ENCODE measurements around the gene UNCX. TPM values are rescaled to one million over a fixed set of nuclear protein-coding genes. Genes with fewer than 3 reads are reported as not detected.

Gene UNCX
- total RNA-seq, 2 experiments from 2014 or later, result not detected

GRCh38 chr7:1246871-1247526 is 14.3 kb downstream of the UNCX start:
- POLR2A ChIA-PET, result no interaction called here

DNA sequence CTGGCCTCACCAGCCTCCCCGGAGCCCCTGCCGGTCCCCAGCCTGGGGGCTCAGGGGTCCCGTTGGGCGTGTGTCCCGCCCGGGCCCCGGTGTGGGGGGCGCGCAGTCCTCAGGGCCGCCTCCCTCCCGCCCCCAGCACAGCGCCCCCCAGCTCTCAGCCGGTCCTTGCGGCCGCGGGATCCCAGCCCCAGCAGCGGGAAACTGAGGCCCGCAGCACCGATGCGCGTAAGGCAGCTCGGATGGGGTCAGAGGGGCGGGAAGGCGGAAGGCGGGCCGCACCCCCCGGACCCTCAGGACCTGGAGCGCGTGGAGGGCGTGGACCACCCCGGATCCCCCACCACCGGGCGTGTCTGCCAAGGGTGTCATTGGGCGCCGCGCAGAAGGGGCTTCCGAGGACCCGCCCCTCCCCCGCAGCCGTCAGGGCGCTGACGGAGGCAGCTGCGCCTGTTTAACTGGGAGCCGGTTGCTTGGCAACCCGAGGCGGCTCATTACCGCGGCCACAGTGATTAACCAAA is 14.9 kb downstream of the UNCX start:
- peaks cover 62 to 94% of the 10 kb centered on the region in 2 experiments for H3K27me3 ChIP-seq (ENCODE audit: control insufficient read depth in 1 of 2, insufficient read depth in 2 of 2, low read length in 2 of 2)
- peak; percentile 18 for ATAC-seq (ENCODE audit: poor library complexity)

More at GRCh38 chr7:1246871-1247526, 14.3 kb downstream of the UNCX start:
- H3K4me3 ChIP-seq (ENCODE audit: low read length), result no peak overlapping the region
- TF ChIP-seq CTCF (IDR thresholded peaks at IDR 0.05), result no peak
- CTCF ChIA-PET, result no interaction called here
- intact Hi-C loops (cut with DNase I, micrococcal nuclease), result no loop called here
- no peaks in the 10 kb centered on the region for H3K36me3 Mint-ChIP-seq (ENCODE audit: low read depth)
- DNase-seq, result no peak
- H3K4me1 ChIP-seq (ENCODE audit: insufficient read depth, low read length), result peaks cover 40% of the 10 kb centered on the region
- H3K9me3 ChIP-seq (ENCODE audit: control insufficient read depth in 1 of 2, insufficient read depth in 1 of 2, low read length in 2 of 2), result peaks cover 0 to 60% of the 10 kb centered on the region in 2 experiments
- H3K4me3 Mint-ChIP-seq, result no peak overlapping the region
- no peak overlapping the region for H3K27ac Mint-ChIP-seq
- peaks cover 83% of the 10 kb centered on the region for H3K27me3 Mint-ChIP-seq
- no peaks in the 10 kb centered on the region for H3K36me3 ChIP-seq (ENCODE audit: insufficient read depth, low read length)
- H3K27ac ChIP-seq (ENCODE audit: low read depth in 1 of 2, low read length in 2 of 2), result no peak overlapping the region
- ATAC-seq (ENCODE audit: poor library complexity), result no peak
- no peaks in the 10 kb centered on the region for H3K9me3 Mint-ChIP-seq
- H3K27me3 ChIP-seq (ENCODE audit: control insufficient read depth in 1 of 2, insufficient read depth in 2 of 2, low read length in 2 of 2), result peaks cover 61 to 94% of the 10 kb centered on the region in 2 experiments
- H3K4me1 Mint-ChIP-seq (ENCODE audit: low read depth), result peaks cover 20% of the 10 kb centered on the region

GRCh38 chr7:1248143-1248915 is 15.7 kb downstream of the UNCX start:
- intact Hi-C loops (cut with DNase I, micrococcal nuclease), result no loop called here
- ChIA-PET POLR2A (no interaction called here), CTCF (no interaction called here)
- Mint-ChIP-seq H3K27ac (no peak overlapping the region), H3K27me3 (peaks cover 88% of the 10 kb centered on the region), H3K36me3 (ENCODE audit: low read depth) (no peaks in the 10 kb centered on the region), H3K9me3 (no peaks in the 10 kb centered on the region), H3K4me3 (no peak overlapping the region), H3K4me1 (ENCODE audit: low read depth) (peaks cover 19% of the 10 kb centered on the region)
- H3K4me1 ChIP-seq (ENCODE audit: insufficient read depth, low read length), result peaks cover 32% of the 10 kb centered on the region
- H3K27ac ChIP-seq (ENCODE audit: low read depth in 1 of 2, low read length in 2 of 2), result no peak overlapping the region
- ATAC-seq (ENCODE audit: poor library complexity) (peak; percentile 30), DNase-seq (no peak)
- peaks cover 0 to 51% of the 10 kb centered on the region in 2 experiments for H3K9me3 ChIP-seq (ENCODE audit: control insufficient read depth in 1 of 2, insufficient read depth in 1 of 2, low read length in 2 of 2)
- H3K4me3 ChIP-seq (ENCODE audit: low read length), result no peak overlapping the region
- no peak for TF ChIP-seq CTCF (IDR thresholded peaks at IDR 0.05)
- peaks cover 61 to 91% of the 10 kb centered on the region in 2 experiments for H3K27me3 ChIP-seq (ENCODE audit: control insufficient read depth in 1 of 2, insufficient read depth in 2 of 2, low read length in 2 of 2)
- H3K36me3 ChIP-seq (ENCODE audit: insufficient read depth, low read length), result no peaks in the 10 kb centered on the region

More for the DNA sequence above, 14.9 kb downstream of the UNCX start:
- H3K27ac ChIP-seq (ENCODE audit: low read depth in 1 of 2, low read length in 2 of 2), result no peak overlapping the region
- no peak overlapping the region for H3K4me3 Mint-ChIP-seq
- H3K9me3 ChIP-seq (ENCODE audit: control insufficient read depth in 1 of 2, insufficient read depth in 1 of 2, low read length in 2 of 2), result peaks cover 0 to 55% of the 10 kb centered on the region in 2 experiments
- peaks cover 38% of the 10 kb centered on the region for H3K4me1 ChIP-seq (ENCODE audit: insufficient read depth, low read length)
- POLR2A ChIA-PET, result no interaction called here
- peaks cover 20% of the 10 kb centered on the region for H3K4me1 Mint-ChIP-seq (ENCODE audit: low read depth)
- H3K9me3 Mint-ChIP-seq, result no peaks in the 10 kb centered on the region
- DNase-seq, result peak in 5 of 14 experiments; percentile 21 to 61 (median 22)
- no peak for TF ChIP-seq CTCF (IDR thresholded peaks at IDR 0.05)
- H3K4me3 ChIP-seq (ENCODE audit: low read length), result no peak overlapping the region
- H3K27me3 Mint-ChIP-seq, result peaks cover 87% of the 10 kb centered on the region
- no peaks in the 10 kb centered on the region for H3K36me3 ChIP-seq (ENCODE audit: insufficient read depth, low read length)
- CTCF ChIA-PET, result no interaction called here
- no peaks in the 10 kb centered on the region for H3K36me3 Mint-ChIP-seq (ENCODE audit: low read depth)
- H3K27ac Mint-ChIP-seq, result no peak overlapping the region
- intact Hi-C loops (cut with DNase I, micrococcal nuclease), result no loop called here
